K562 (cell line): ENCODE results near the gene ABCB10. TPM values are rescaled to one million over a fixed set of nuclear protein-coding genes. Genes with fewer than 3 reads are reported as not detected.

Experiments used
- ATAC-seq: fragments of 200-7000 bp; cut with Tn5 transposase; 3 replicates; pipeline ENCODE4 v1.9.1; 2020; ENCODE audit warnings: moderate library complexity
- BruUV-seq: library from RNA; stranded (reverse); fragments of 400-500 nt; replicated peaks from 2 replicates; lab custom pipeline; 2021; lab: Mats Ljungman, UMichigan
- CTCF ChIA-PET: fragments of 300-600 bp; formaldehyde crosslinking; extraction: SDS; loops from one replicate; lab custom pipeline; 2021; ENCODE audit warnings: low intra/inter-chr PET ratio; lab: Yijun Ruan, JAX
- POLR2A ChIA-PET: fragments of 300-600, 350-650 bp; sonication (Branson Sonifier 250); formaldehyde crosslinking; extraction: SDS; loops from one replicate; lab custom pipeline; 2021; ENCODE audit warnings: antibody characterized with exemption, inconsistent platforms; lab: Yijun Ruan, JAX
- DNase-seq, 4 experiments: peaks; one replicate each; pipeline versions ENCODE4 v3.0.0 to v3.0.0-alpha.2; 2011 to 2018; ENCODE audit warnings: low spot score in 3 of 4, mixed read lengths in 3 of 4; ENCODE audit errors: extremely low read depth in 1 of 4
- FAIRE-seq: peaks from 2 replicates; lab custom pipeline; 2011; peaks lifted over from hg19 to GRCh38; lab: Jason Lieb, UNC
- H2AFZ ChIP-seq: 2 replicates; pipeline ENCODE4 v1.6.0; 2011; ENCODE audit warnings: low read depth, low read length, control low read depth, inconsistent platforms
- H3K27ac ChIP-seq: fragments of 200-600 bp; 3 replicates; pipeline ENCODE4 v1.8.0; 2011; ENCODE audit warnings: low read depth, mild to moderate bottlenecking, control low read depth, inconsistent platforms, low read length, moderate library complexity, mixed read lengths; ENCODE audit errors: extremely low read depth
- H3K27me3 ChIP-seq, 2 experiments: fragments of 300-600 bp in 1 of 2; 2 replicates in 1 of 2; 3 replicates in 1 of 2; pipeline versions ENCODE4 v1.6.0 to v1.8.0; 2011; ENCODE audit warnings: inconsistent platforms in 2 of 2, low read length in 2 of 2, mild to moderate bottlenecking in 1 of 2, mixed read lengths in 1 of 2, moderate library complexity in 1 of 2; ENCODE audit not compliant: control insufficient read depth in 2 of 2, insufficient read depth in 2 of 2
- H3K36me3 ChIP-seq: fragments of 300-600 bp; 3 replicates; pipeline ENCODE4 v1.8.0; 2011; ENCODE audit warnings: mild to moderate bottlenecking, low read length, inconsistent platforms; ENCODE audit not compliant: control insufficient read depth, insufficient read depth
- H3K4me1 ChIP-seq, 2 experiments: fragments of 200-600 bp in 1 of 2; replicated peaks in 1 of 2; 2 replicates in 1 of 2; 3 replicates in 1 of 2; pipeline versions ENCODE4 v1.5.1 to v1.8.0; 2011; ENCODE audit warnings: inconsistent platforms in 2 of 2, low read length in 2 of 2, mild to moderate bottlenecking in 1 of 2, mixed read lengths in 1 of 2, moderate library complexity in 1 of 2; ENCODE audit not compliant: control insufficient read depth in 2 of 2, insufficient read depth in 2 of 2
- H3K4me2 ChIP-seq: 2 replicates; pipeline ENCODE4 v1.6.1; 2011; ENCODE audit warnings: low read length, control low read depth, inconsistent platforms, mixed read lengths; ENCODE audit not compliant: insufficient read depth
- H3K4me3 ChIP-seq: fragments of 200-600 bp; sonication (generic), shearing (Covaris generic); 2 replicates; pipeline ENCODE4 v1.5.1; 2016; ENCODE audit warnings: control low read depth, inconsistent platforms
- H3K79me2 ChIP-seq: fragments of 200-600 bp; 3 replicates; pipeline ENCODE4 v1.8.0; 2011; ENCODE audit warnings: low read length, inconsistent platforms; ENCODE audit not compliant: control insufficient read depth, insufficient read depth
- H3K9ac ChIP-seq, 2 experiments: 2 replicates each; pipeline versions ENCODE4 v1.6.0 to v1.6.1; 2011; ENCODE audit warnings: low read depth in 2 of 2, low read length in 2 of 2, control low read depth in 1 of 2, inconsistent platforms in 1 of 2, mild to moderate bottlenecking in 1 of 2, mixed read lengths in 1 of 2; ENCODE audit not compliant: insufficient read depth in 1 of 2
- H3K9me1 ChIP-seq: one replicate; pipeline ENCODE4 v1.6.0; 2011; ENCODE audit warnings: inconsistent platforms, mild to moderate bottlenecking, low read length, moderate library complexity; ENCODE audit not compliant: control insufficient read depth, insufficient read depth
- H3K9me3 ChIP-seq: replicated peaks from 2 replicates; pipeline ENCODE4 v1.5.1; 2011; ENCODE audit warnings: low read depth, low read length, inconsistent platforms; ENCODE audit not compliant: control insufficient read depth, insufficient read depth
- H4K20me1 ChIP-seq: replicated peaks from 2 replicates; pipeline ENCODE4 v1.6.1; 2011; ENCODE audit warnings: low read length, inconsistent platforms, mixed read lengths; ENCODE audit not compliant: control insufficient read depth, insufficient read depth
- ARNT ChIP-seq, 2 experiments: fragments of 450-650 bp; IDR thresholded peaks; 2 replicates each; pipeline ENCODE4 v1.6.1; 2016; ENCODE audit warnings: mild to moderate bottlenecking in 1 of 2
- CHCHD3 ChIP-seq: fragments of 250-450 bp; sonication (Bioruptor Pico); IDR thresholded peaks from 2 replicates; pipeline ENCODE4 v2.1.2; 2022; ENCODE audit warnings: mild to moderate bottlenecking
- IRF2 ChIP-seq: sonication (generic); formaldehyde crosslinking; IDR thresholded peaks from 2 replicates; pipeline ENCODE4 v1.8.1; 2022; ENCODE audit warnings: mild to moderate bottlenecking, missing genetic modification reagents
- MCM7 ChIP-seq, 2 experiments: fragments of 450-650 bp; IDR thresholded peaks; 2 replicates each; pipeline ENCODE4 v1.6.1; 2016 to 2018
- NBN ChIP-seq: fragments of 450-650 bp; IDR thresholded peaks from 2 replicates; pipeline ENCODE4 v1.6.1; 2016; ENCODE audit warnings: low read depth, mild to moderate bottlenecking
- NFIX ChIP-seq: fragments of 250-450 bp; sonication (Bioruptor Pico); IDR thresholded peaks from 2 replicates; pipeline ENCODE4 v1.4.0; 2020; ENCODE audit warnings: low read depth, mild to moderate bottlenecking, moderate library complexity
- SNRNP70 ChIP-seq: fragments of 200-400 bp; formaldehyde crosslinking; optimal IDR thresholded peaks from 2 replicates; pipeline ENCODE3; 2017; ENCODE audit warnings: low read depth, low read length
- TCF7L2 ChIP-seq: fragments of 150-350 bp; IDR thresholded peaks from 2 replicates; pipeline ENCODE4 v1.6.1; 2016; ENCODE audit warnings: low read depth, mild to moderate bottlenecking, low read length, moderate library complexity
- TOE1 ChIP-seq, 2 experiments: fragments of 450-650 bp in 1 of 2; sonication (generic) in 1 of 2; formaldehyde crosslinking in 1 of 2; IDR thresholded peaks; 2 replicates each; pipeline versions ENCODE4 v1.7.1 to v1.8.0; 2016 to 2022; ENCODE audit warnings: borderline replicate concordance in 2 of 2, mild to moderate bottlenecking in 2 of 2, antibody characterized with exemption in 1 of 2, inconsistent platforms in 1 of 2, low read depth in 1 of 2, missing genetic modification reagents in 1 of 2, moderate library complexity in 1 of 2
- ZBTB17 ChIP-seq: fragments of 450-650 bp; formaldehyde crosslinking; IDR thresholded peaks from 2 replicates; pipeline ENCODE4 v1.4.0; 2020; ENCODE audit warnings: mild to moderate bottlenecking
- ZFP36 ChIP-seq: fragments of 150-350 bp; IDR thresholded peaks from 2 replicates; pipeline ENCODE4 v1.6.1; 2018; ENCODE audit warnings: low read length, low read depth; ENCODE audit not compliant: partially characterized antibody
- ZNF274 ChIP-seq: IDR thresholded peaks from 2 replicates; pipeline ENCODE4 v1.6.1; 2011; ENCODE audit warnings: low read depth, mild to moderate bottlenecking, low read length, moderate library complexity, borderline replicate concordance
- ZNF586 ChIP-seq: fragments of 450-650 bp; formaldehyde crosslinking; conservative IDR thresholded peaks from 2 replicates; pipeline ENCODE4 v1.4.0; 2020; ENCODE audit warnings: mild to moderate bottlenecking, moderate library complexity
- ZNF695 ChIP-seq: fragments of 450-650 bp; formaldehyde crosslinking; IDR thresholded peaks from 2 replicates; pipeline ENCODE4 v1.4.0; 2020; ENCODE audit warnings: mild to moderate bottlenecking, moderate library complexity
- WGBS: fragments of 100-300 bp; shearing (Covaris generic); methylation state at CpG from one replicate; pipeline ENCODE4 v1.1.6; 2016; ENCODE audit warnings: low coverage, mixed read lengths; ENCODE audit not compliant: insufficient coverage; ENCODE audit errors: missing lambda C conversion rate; 5-methylcytosine and 5-hydroxymethylcytosine counted together
- in situ Hi-C: fragments of 300-500 bp; cut with MboI; formaldehyde crosslinking; loops from 4 replicates; pipeline ENCODE4 v1.15.0; 2018; ENCODE audit warnings: inconsistent platforms, mixed read lengths
- intact Hi-C: fragments of 100-400 bp; cut with micrococcal nuclease; formaldehyde crosslinking; loops from 2 replicates; pipeline ENCODE4 v1.14.2; 2022
- polyA plus RNA-seq, 8 experiments: library from polyadenylated mRNA; depleted of rRNA in 4 of 8; stranded (reverse) in 5 of 8; unstranded in 3 of 8; fragments of >200 nt; fragmentation: Nextera tagmentation in 2 of 8; fragmentation: Illumina TruSeq in 1 of 8; extraction: Ambion mirVana in 2 of 8; extraction: Trizol in 1 of 8; gene quantifications; 2 replicates each; pipeline versions ENCODE4 v1.2.1 to v1.2.3, GENCODE V29; 2011 to 2014; ENCODE audit warnings: inconsistent platforms in 1 of 8, missing spikeins in 1 of 8
- total RNA-seq, 7 experiments: library from RNA; depleted of rRNA in 6 of 7; stranded (reverse); fragments of >200 nt in 6 of 7; fragmentation: Illumina TruSeq in 2 of 7; extraction: Trizol in 2 of 7; gene quantifications; 2 replicates each; pipeline versions ENCODE4 v1.2.1 to v1.2.3, GENCODE V29; 2011 to 2021; ENCODE audit warnings: low replicate concordance in 1 of 7
- TF ChIP-seq, protein P1 (sequence below): fragments of 250-450 bp; sonication (Bioruptor Pico); IDR thresholded peaks from 2 replicates; pipeline ENCODE4 v1.4.0; 2020; ENCODE audit warnings: mild to moderate bottlenecking

Gene ABCB10
- total and polyA plus RNA-seq, 9 of the 15 experiments (the other 6 are each of a cell fraction or from before 2014, with no cell fraction given): 12.4 to 54.8 (median 36.4) TPM

DNA sequence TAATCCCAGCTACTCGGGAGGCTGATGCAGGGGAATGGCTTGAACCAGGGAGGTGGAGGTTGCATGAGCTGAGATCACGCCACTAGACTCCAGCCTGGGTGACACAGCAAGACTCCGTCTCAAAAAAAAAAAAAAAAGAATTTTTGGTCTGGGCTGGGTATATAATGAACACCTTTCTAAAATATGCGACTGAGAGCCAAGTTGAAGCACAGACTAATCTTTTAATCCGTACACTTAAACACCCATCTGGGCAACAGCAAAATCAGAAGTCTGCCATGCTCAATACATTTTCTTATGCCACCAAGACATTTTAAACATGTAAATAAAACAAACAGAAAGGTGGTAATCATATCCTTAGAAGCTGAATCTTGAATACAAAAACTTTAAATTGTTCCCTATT lies 31.6 kb upstream of the ABCB10 start:
- DNase-seq (no peak), FAIRE-seq (no peak), ATAC-seq (no peak)
- Histone ChIP-seq H3K79me2 (no peaks in the 10 kb centered on the region), H2AFZ (no peak overlapping the region), H3K9ac (no peak overlapping the region), H3K27me3 (peaks cover 6 to 12% of the 10 kb centered on the region in 2 experiments; a peak in 4 of 5 replicates), H3K9me1 (no peaks in the 10 kb centered on the region), H3K4me2 (no peak overlapping the region), H3K9me3 (no peaks in the 10 kb centered on the region; the same call in 1 of the 2 replicates), H3K36me3 (peaks cover 24% of the 10 kb centered on the region), H4K20me1 (no peaks in the 10 kb centered on the region), H3K4me3 (no peak overlapping the region), H3K27ac (no peak overlapping the region), H3K4me1 (peaks cover 0 to 4% of the 10 kb centered on the region in 2 experiments; a peak in 1 of 5 replicates)
- intact Hi-C loops (no loop called here), in situ Hi-C loops (no loop called here)
- BruUV-seq: no TSS peak
- ChIA-PET POLR2A (interaction anchor here (0.8 to 1.0 kb wide), 3 partner anchors 31 to 698 kb away, joined by 3 to 4 read pairs (median 3); no protein-coding TSS in a partner anchor), CTCF (no interaction called here)
- no peak for TF ChIP-seq TOE1 (IDR thresholded peaks at IDR 0.05; ENCODE audit: borderline replicate concordance)
- TF ChIP-seq TOE1 (CRISPR knock-in tag; IDR thresholded peaks at IDR 0.05; ENCODE audit: borderline replicate concordance, low read depth): no peak
- no peak for TF ChIP-seq ZNF274
- TF ChIP-seq ZBTB17: no peak
- 48% methylated on average over 5 of the region's 5 CpGs for WGBS

DNA sequence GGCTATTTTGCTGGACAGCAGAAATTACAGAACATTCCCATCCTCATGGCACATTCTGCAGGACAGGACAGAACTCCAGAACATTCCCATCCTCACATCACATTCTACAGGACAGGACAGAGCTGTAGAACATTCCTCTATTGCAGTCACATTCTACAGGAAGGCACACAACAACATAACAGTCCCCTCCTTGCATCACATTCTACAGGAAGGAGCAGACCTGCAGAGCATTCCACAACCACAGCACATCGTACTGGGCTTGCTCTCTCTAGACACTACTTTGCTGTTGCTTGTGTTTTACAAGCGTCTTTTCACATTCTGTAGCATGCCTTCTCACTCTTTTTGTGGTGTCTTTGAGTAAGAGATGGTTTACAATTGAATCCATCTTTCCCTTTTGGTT lies 26.8 kb upstream of the ABCB10 start:
- in situ Hi-C loops (no loop called here), intact Hi-C loops (no loop called here)
- no TSS peak for BruUV-seq
- Histone ChIP-seq H3K4me1 (no peaks in the 10 kb centered on the region), H3K9me3 (no peaks in the 10 kb centered on the region; the same call in 1 of the 2 replicates), H3K9ac (no peak overlapping the region), H3K36me3 (no peaks in the 10 kb centered on the region), H2AFZ (no peak overlapping the region), H3K4me3 (no peak overlapping the region), H3K27ac (no peak overlapping the region), H3K27me3 (peaks cover 15 to 20% of the 10 kb centered on the region in 2 experiments), H4K20me1 (no peaks in the 10 kb centered on the region), H3K4me2 (no peak overlapping the region), H3K9me1 (no peaks in the 10 kb centered on the region), H3K79me2 (no peaks in the 10 kb centered on the region)
- ATAC-seq: peak; percentile 66
- ChIA-PET POLR2A (interaction anchor here (1.0 kb wide), 1 partner anchor 15 kb away, joined by 4 read pairs; no protein-coding TSS in a partner anchor), CTCF (no interaction called here)
- no peak for FAIRE-seq
- no peak for DNase-seq
- 4% methylated on average over 2 of the region's 2 CpGs for WGBS
- TF ChIP-seq IRF2 (CRISPR knock-in tag): no peak
- TF ChIP-seq NFIX (CRISPR knock-in tag): no peak
- no peak for TF ChIP-seq SNRNP70
- TF ChIP-seq, protein P1, sequence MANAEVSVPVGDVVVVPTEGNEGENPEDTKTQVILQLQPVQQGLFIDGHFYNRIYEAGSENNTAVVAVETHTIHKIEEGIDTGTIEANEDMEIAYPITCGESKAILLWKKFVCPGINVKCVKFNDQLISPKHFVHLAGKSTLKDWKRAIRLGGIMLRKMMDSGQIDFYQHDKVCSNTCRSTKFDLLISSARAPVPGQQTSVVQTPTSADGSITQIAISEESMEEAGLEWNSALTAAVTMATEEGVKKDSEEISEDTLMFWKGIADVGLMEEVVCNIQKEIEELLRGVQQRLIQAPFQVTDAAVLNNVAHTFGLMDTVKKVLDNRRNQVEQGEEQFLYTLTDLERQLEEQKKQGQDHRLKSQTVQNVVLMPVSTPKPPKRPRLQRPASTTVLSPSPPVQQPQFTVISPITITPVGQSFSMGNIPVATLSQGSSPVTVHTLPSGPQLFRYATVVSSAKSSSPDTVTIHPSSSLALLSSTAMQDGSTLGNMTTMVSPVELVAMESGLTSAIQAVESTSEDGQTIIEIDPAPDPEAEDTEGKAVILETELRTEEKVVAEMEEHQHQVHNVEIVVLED (CRISPR knock-in tag): no peak
- no peak for TF ChIP-seq CHCHD3 (CRISPR knock-in tag)
- TF ChIP-seq ZFP36: no peak
- TF ChIP-seq ZNF695 (CRISPR knock-in tag): no peak
- no peak for TF ChIP-seq ARNT (IDR thresholded peaks at IDR 0.05)
- no peak for TF ChIP-seq ZNF586
- no peak for TF ChIP-seq NBN
- no peak for TF ChIP-seq MCM7 (IDR thresholded peaks at IDR 0.05)
- TF ChIP-seq TCF7L2: no peak
